ENCODE data around the gene ARMH3. TPM values are rescaled to one million over a fixed set of nuclear protein-coding genes. Genes with fewer than 3 reads are reported as not detected.

The ARMH3 gene
- total RNA-seq, 1 donor from 2014 or later, result 34.4 TPM

DNA sequence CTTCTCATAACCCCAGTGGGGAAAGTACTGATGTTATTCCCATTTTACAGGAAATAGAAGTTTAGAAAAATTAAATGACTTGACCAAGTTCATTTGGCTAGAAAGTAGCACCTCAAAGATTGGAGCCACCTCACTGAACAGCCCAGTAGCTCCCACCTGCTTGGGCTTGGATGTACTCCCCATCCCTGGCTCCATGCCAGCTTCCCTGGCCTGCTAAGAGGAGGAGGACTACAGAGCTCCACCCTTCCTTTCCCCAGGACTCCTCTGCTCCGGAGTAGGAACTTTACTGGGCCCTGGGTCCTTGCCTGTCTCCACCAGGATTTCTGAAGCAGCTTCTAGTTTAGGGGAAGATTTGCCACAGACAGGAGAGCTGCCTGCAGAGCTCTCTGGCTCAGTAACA lies 12.2 kb upstream of the ARMH3 start:
- no peaks in the 10 kb centered on the region for H3K36me3 Mint-ChIP-seq (ENCODE audit: insufficient read depth)
- H3K27ac Mint-ChIP-seq, result no peak overlapping the region
- no peaks in the 10 kb centered on the region for H3K9me3 Mint-ChIP-seq (ENCODE audit: low read depth)
- TF ChIP-seq, protein P1, sequence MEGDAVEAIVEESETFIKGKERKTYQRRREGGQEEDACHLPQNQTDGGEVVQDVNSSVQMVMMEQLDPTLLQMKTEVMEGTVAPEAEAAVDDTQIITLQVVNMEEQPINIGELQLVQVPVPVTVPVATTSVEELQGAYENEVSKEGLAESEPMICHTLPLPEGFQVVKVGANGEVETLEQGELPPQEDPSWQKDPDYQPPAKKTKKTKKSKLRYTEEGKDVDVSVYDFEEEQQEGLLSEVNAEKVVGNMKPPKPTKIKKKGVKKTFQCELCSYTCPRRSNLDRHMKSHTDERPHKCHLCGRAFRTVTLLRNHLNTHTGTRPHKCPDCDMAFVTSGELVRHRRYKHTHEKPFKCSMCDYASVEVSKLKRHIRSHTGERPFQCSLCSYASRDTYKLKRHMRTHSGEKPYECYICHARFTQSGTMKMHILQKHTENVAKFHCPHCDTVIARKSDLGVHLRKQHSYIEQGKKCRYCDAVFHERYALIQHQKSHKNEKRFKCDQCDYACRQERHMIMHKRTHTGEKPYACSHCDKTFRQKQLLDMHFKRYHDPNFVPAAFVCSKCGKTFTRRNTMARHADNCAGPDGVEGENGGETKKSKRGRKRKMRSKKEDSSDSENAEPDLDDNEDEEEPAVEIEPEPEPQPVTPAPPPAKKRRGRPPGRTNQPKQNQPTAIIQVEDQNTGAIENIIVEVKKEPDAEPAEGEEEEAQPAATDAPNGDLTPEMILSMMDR (IDR thresholded peaks at IDR 0.05; ENCODE audit: unreplicated experiment), result no peak
- DNase-seq (ENCODE audit: low spot score, unreplicated experiment), result no peak
- H3K27me3 Mint-ChIP-seq, result peaks cover 8% of the 10 kb centered on the region
- no peak overlapping the region for H3K4me3 Mint-ChIP-seq (ENCODE audit: low read depth)
- H3K4me1 Mint-ChIP-seq (ENCODE audit: low read depth), result peaks cover 6% of the 10 kb centered on the region

GRCh38 chr10:102067091-102067916 lies 11.3 kb upstream of the ARMH3 start:
- H3K27ac Mint-ChIP-seq, result no peak overlapping the region
- TF ChIP-seq, protein P1 (IDR thresholded peaks at IDR 0.05; ENCODE audit: unreplicated experiment), result no peak
- H3K9me3 Mint-ChIP-seq (ENCODE audit: low read depth), result no peaks in the 10 kb centered on the region
- H3K27me3 Mint-ChIP-seq, result peaks cover 16% of the 10 kb centered on the region
- H3K4me1 Mint-ChIP-seq (ENCODE audit: low read depth), result peaks cover 6% of the 10 kb centered on the region
- no peaks in the 10 kb centered on the region for H3K36me3 Mint-ChIP-seq (ENCODE audit: insufficient read depth)
- peak overlapping the region; percentile 52 for H3K4me3 Mint-ChIP-seq (ENCODE audit: low read depth)
- no peak for DNase-seq (ENCODE audit: low spot score, unreplicated experiment)

DNA sequence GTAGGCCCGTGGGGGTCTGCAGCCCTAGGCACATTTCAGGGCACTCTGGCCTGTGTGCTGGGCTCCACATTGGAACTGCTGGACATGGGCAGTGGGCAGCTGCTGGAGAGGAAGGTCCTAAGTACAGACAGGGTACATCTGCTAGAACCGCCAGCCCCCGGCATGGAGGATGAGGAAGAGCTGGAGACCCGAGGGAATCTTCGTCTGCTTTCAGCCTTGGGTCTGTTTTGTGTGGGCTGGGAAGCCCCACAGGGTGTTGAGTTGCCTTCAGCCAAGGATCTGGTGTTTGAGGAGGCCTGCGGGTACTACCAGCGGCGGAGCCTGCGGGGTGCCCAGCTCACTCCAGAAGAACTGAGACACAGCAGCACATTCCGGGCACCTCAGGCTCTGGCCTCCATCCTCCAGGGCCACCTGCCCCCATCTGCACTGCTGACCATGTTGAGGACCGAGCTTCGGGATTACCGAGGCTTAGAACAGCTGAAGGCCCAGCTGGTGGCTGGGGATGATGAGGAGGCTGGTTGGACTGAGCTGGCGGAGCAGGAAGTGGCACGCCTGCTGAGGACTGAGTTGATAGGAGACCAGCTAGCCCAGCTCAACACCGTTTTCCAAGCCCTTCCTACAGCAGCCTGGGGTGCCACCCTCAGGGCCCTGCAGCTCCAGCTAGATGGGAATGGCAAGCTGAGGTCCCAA lies 10.6 kb upstream of the ARMH3 start:
- Mint-ChIP-seq H3K4me1 (ENCODE audit: low read depth) (peaks cover 6% of the 10 kb centered on the region), H3K9me3 (ENCODE audit: low read depth) (no peaks in the 10 kb centered on the region), H3K27me3 (peaks cover 16% of the 10 kb centered on the region), H3K27ac (peak overlapping the region; percentile 91), H3K4me3 (ENCODE audit: low read depth) (peak overlapping the region; percentile 83), H3K36me3 (ENCODE audit: insufficient read depth) (no peaks in the 10 kb centered on the region)
- TF ChIP-seq, protein P1 (IDR thresholded peaks at IDR 0.05; ENCODE audit: unreplicated experiment), result no peak
- DNase-seq (ENCODE audit: low spot score, unreplicated experiment), result no peak

GRCh38 chr10:102065561-102066398 lies 9.8 kb upstream of the ARMH3 start:
- H3K27ac Mint-ChIP-seq, result peak overlapping the region; percentile 91
- H3K4me3 Mint-ChIP-seq (ENCODE audit: low read depth), result peak overlapping the region; percentile 83
- H3K9me3 Mint-ChIP-seq (ENCODE audit: low read depth), result no peaks in the 10 kb centered on the region
- peak; percentile 25 for DNase-seq (ENCODE audit: low spot score, unreplicated experiment)
- peaks cover 6% of the 10 kb centered on the region for H3K4me1 Mint-ChIP-seq (ENCODE audit: low read depth)
- TF ChIP-seq, protein P1 (IDR thresholded peaks at IDR 0.05; ENCODE audit: unreplicated experiment), result no peak
- no peaks in the 10 kb centered on the region for H3K36me3 Mint-ChIP-seq (ENCODE audit: insufficient read depth)
- peaks cover 16% of the 10 kb centered on the region for H3K27me3 Mint-ChIP-seq

Data from progenitor cell of endocrine pancreas (in vitro differentiated cells).